Spleen (tissue), 7 donors: ENCODE measurements around the gene SUSD3.

Experiments
- CTCF ChIP-seq, 11 experiments: fragments of 200-600 bp in 7 of 11; fragments of 450-650 bp in 4 of 11; sonication (generic) in 4 of 11; IDR thresholded peaks in 8 of 11; conservative IDR thresholded peaks in 3 of 11; 1 replicate in 7 of 11; 2 replicates in 4 of 11; pipeline versions ENCODE4 v1.4.0 to v1.8.0; 2016 to 2021; ENCODE audit warnings: antibody characterized with exemption in 11 of 11, inconsistent platforms in 4 of 11, mild to moderate bottlenecking in 1 of 11
- POLR2A ChIP-seq, 3 donors: fragments of 450-650 bp; IDR thresholded peaks; one replicate each; pipeline ENCODE4 v1.5.1; 2017; ENCODE audit warnings: antibody characterized with exemption in 3 of 3, mild to moderate bottlenecking in 1 of 3
- donor health status: DM: no; HTN: no; CAD: no; lungs with moderate emphysema.
- donor health status: DM: no; HTN: no; CAD: no.
- donor health status: DM: no; HTN: no; CAD: no.

GRCh38 chr9:93060746-93061259 lies 2.3 kb downstream of the SUSD3 start:
- no peak for TF ChIP-seq POLR2A (IDR thresholded peaks at IDR 0.05)
- TF ChIP-seq CTCF (IDR thresholded peaks at IDR 0.05 in 8 of 11, conservative IDR thresholded peaks at IDR 0.05 in 3 of 11) = no peak
